Measurements from ENCODE around the gene MARCHF10.

The MARCHF10 gene

DNA sequence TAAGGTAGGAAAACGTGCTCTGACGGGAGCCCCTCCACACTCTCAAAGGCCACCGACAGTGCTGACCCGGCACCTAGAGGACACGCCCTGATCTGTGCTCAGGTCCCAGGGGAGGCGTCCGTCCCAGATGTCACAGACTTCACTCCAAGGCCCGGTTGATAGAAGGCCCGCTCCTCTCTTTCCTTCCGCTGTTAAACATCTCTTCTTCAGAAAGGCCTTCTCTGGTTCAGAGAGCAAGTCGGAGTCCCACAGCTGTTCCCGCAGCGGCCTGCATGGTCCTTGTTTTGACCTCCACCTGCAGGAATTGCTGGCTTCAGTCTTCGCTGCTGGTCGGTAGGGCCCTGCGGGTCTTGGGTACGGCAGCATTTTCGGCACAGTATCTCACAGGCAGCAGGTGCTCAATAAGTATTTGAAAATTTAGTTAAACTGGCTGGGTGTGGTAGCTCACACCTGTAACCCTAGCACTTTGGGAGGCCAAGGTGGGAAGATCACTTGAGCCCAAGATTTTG is 92.2 kb downstream of the MARCHF10 start:
- no peak for DNase-seq (ENCODE audit: low read depth)
- TF ChIP-seq, protein P1, sequence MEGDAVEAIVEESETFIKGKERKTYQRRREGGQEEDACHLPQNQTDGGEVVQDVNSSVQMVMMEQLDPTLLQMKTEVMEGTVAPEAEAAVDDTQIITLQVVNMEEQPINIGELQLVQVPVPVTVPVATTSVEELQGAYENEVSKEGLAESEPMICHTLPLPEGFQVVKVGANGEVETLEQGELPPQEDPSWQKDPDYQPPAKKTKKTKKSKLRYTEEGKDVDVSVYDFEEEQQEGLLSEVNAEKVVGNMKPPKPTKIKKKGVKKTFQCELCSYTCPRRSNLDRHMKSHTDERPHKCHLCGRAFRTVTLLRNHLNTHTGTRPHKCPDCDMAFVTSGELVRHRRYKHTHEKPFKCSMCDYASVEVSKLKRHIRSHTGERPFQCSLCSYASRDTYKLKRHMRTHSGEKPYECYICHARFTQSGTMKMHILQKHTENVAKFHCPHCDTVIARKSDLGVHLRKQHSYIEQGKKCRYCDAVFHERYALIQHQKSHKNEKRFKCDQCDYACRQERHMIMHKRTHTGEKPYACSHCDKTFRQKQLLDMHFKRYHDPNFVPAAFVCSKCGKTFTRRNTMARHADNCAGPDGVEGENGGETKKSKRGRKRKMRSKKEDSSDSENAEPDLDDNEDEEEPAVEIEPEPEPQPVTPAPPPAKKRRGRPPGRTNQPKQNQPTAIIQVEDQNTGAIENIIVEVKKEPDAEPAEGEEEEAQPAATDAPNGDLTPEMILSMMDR (conservative IDR thresholded peaks at IDR 0.05; ENCODE audit: low read depth, low read length), result no peak
- no peak overlapping the region for H3K4me3 ChIP-seq (ENCODE audit: low read depth, low read length)

DNA sequence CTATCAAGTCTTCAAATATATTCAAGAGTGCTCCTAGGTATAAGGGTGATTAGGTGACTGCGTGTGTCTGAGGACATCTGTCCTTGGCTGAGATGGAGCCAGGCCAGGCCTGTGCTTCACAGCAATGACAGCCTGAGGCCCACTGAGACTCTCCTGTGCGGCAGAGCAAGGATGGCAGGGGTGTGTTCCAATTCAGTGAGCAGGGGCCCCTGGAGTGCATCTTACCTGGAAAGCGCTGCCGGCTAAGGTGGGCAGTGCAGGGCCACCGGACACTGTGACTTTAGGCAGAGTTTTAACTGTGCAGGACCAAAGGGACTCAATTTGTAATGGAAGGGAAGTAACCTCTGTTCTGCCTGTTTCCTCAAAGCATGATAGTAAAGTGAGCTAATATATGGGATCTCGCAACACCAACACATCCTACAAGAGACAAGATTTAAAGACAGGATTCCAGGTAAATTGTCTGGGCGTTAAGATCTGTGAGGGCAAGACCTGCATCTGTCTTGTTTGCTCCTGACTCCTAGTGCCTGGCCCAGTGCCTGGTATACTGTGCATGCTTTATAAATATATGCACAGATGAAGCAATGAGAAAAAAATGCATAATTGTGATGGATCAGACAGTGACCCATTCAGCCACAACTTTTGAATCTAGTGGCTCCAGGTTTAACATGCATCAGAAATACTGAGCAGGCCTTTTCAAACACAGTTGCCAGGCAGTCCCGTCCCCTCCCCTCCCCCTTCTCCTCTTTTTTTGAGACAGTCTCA is 93.9 kb downstream of the MARCHF10 start:
- DNase-seq (ENCODE audit: low read depth), result peak; percentile 36
- TF ChIP-seq, protein P1 (conservative IDR thresholded peaks at IDR 0.05; ENCODE audit: low read depth, low read length), result no peak
- H3K4me3 ChIP-seq (ENCODE audit: low read depth, low read length), result no peak overlapping the region

DNA sequence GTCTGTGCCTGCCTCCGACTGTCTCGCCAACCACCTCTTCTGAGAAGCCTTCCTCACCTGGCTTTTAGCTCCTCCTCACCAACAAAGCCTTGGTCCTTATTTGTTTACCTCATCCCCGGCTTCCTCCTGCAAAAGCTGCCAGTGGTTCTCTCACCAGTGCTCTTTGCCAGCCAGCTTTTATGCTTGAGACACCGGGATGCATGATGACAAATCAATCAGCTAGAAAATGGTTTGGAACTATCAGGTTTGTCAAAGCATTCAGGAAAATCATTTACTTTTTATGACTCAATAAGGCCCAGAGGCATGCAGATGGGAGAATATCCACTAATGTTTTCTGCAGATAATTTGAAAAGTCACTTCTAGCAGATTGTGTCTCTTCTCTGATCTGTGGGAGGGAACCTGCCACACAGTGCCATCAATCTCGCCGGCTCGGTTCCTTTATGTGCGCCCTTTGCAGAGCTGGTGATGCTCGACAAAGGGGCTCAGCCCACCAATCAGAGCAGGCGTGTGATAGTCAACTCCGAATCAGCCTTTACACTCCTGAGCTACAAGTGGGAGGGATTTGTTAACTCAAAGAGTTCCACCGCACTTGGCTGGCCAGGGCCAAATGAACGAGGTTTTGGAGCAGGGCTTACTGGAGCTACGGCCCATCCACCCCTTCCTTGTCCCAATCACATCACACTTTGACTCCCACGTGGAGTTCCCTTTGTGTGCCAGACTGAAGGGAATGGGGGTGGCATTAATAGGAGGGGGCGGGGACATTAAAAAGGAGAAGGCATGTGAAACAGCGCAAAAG is 94.8 kb downstream of the MARCHF10 start:
- H3K4me3 ChIP-seq (ENCODE audit: low read depth, low read length), result no peak overlapping the region
- TF ChIP-seq, protein P1 (conservative IDR thresholded peaks at IDR 0.05; ENCODE audit: low read depth, low read length), result no peak
- DNase-seq (ENCODE audit: low read depth), result no peak

DNA sequence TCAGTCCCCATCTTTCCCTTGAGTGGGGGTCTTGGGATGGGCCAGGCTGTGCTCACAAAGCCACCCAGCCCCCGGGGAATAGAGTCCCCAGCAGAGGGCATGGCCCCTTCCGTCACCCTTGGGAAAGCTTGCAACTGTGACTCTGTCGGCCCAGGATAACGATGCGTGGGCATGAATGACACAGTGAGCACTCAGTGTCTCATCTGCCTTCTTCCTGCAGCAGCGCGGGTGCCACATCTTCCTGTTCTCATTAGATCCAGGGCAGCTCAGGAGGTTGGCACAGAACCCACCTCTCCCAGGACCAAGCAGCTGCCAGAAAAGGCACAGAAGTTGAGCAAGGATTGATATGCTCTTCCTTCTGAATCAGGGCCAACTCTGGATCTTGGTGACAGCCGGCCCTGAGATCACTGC is 95.9 kb downstream of the MARCHF10 start:
- no peak overlapping the region for H3K4me3 ChIP-seq (ENCODE audit: low read depth, low read length)
- DNase-seq (ENCODE audit: low read depth), result no peak
- TF ChIP-seq, protein P1 (conservative IDR thresholded peaks at IDR 0.05; ENCODE audit: low read depth, low read length), result no peak

DNA sequence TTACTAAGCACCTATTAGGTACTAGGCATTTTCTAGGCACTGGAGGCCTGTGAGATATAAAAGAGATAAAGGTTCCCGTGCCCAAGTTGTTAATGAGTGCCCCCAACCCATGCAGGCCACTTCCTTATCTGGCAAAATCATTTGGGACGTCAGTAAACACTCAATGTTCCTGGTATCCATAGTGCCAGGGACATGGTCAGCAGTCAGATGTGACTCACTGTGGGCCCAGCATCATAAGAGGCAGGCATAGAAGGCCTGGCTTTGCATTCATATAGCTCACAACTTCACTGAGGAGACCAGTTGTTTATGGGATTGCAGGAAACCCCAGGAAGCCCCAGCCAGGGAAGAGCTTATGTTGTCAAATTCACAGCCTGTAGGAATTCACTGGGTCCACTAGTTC is 99.5 kb downstream of the MARCHF10 start:
- peak; percentile 44 for DNase-seq (ENCODE audit: low read depth)
- H3K4me3 ChIP-seq (ENCODE audit: low read depth, low read length), result no peak overlapping the region
- TF ChIP-seq, protein P1 (conservative IDR thresholded peaks at IDR 0.05; ENCODE audit: low read depth, low read length), result no peak

DNA sequence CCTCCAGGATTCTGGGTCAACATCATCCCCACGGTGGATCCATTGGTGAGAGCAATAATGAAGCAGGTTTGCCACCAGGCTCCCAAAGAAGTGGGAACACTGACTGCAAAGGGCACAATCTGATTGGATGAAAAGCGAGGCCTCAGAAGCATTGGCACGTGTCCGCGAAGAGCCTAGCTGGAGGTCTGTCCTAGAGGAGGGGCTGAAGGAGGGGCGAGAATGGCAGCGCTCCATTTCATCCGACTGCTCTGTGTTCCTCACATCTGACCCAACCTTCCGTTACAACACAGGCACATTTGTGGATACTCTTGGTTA is 100.7 kb downstream of the MARCHF10 start:
- DNase-seq (ENCODE audit: low read depth), result no peak
- TF ChIP-seq, protein P1 (conservative IDR thresholded peaks at IDR 0.05; ENCODE audit: low read depth, low read length), result no peak
- no peak overlapping the region for H3K4me3 ChIP-seq (ENCODE audit: low read depth, low read length)
